HepG2 (cell line): Measurements from ENCODE around the gene ZFP36L2. TPM values are rescaled to one million over a fixed set of nuclear protein-coding genes. Genes with fewer than 3 reads are reported as not detected.
A peak's percentile ranks its signal among the peaks of the same experiment; 100 is the strongest.

ENCODE experiments used
- ADNP ChIP-seq: sonication (generic); formaldehyde crosslinking; IDR thresholded peaks from 2 replicates; pipeline ENCODE4 v1.4.0; 2020; ENCODE audit warnings: missing genetic modification reagents
- AFF4 ChIP-seq: sonication (generic); formaldehyde crosslinking; IDR thresholded peaks from 2 replicates; pipeline ENCODE4 v1.4.0; 2020; ENCODE audit warnings: missing genetic modification reagents
- E2F1 ChIP-seq: sonication (generic); formaldehyde crosslinking; IDR thresholded peaks from 2 replicates; pipeline ENCODE4 v1.5.0; 2020; ENCODE audit warnings: missing genetic modification reagents
- ELF4 ChIP-seq: sonication (generic); formaldehyde crosslinking; IDR thresholded peaks from 2 replicates; pipeline ENCODE4 v1.5.0; 2020; ENCODE audit warnings: missing genetic modification reagents, mild to moderate bottlenecking, moderate library complexity, borderline replicate concordance
- GATA4 ChIP-seq: sonication (generic); IDR thresholded peaks from 2 replicates; pipeline ENCODE4 v1.6.1; 2016; ENCODE audit warnings: antibody characterized with exemption, low read depth, borderline replicate concordance
- GMEB1 ChIP-seq: sonication (generic); formaldehyde crosslinking; IDR thresholded peaks from 2 replicates; pipeline ENCODE4 v1.5.1; 2020; ENCODE audit warnings: missing genetic modification reagents, mild to moderate bottlenecking, borderline replicate concordance
- HES4 ChIP-seq: sonication (generic); formaldehyde crosslinking; IDR thresholded peaks from 2 replicates; pipeline ENCODE4 v1.9.0; 2021; ENCODE audit warnings: mild to moderate bottlenecking, missing genetic modification reagents, borderline replicate concordance
- HNF4A ChIP-seq: sonication (generic); formaldehyde crosslinking; IDR thresholded peaks from 2 replicates; pipeline ENCODE4 v1.4.0; 2020; ENCODE audit warnings: missing genetic modification reagents
- KLF6 ChIP-seq: IDR thresholded peaks from 2 replicates; pipeline ENCODE4 v1.8.0; 2016; ENCODE audit warnings: missing biosample characterization, missing genetic modification reagents
- MATR3 ChIP-seq: sonication (generic); formaldehyde crosslinking; IDR thresholded peaks from 2 replicates; pipeline ENCODE4 v1.4.0; 2020; ENCODE audit warnings: missing genetic modification reagents
- MXD3 ChIP-seq: IDR thresholded peaks from 2 replicates; pipeline ENCODE4 v1.6.1; 2016; ENCODE audit warnings: mild to moderate bottlenecking, missing biosample characterization, missing genetic modification reagents
- PHF5A ChIP-seq: IDR thresholded peaks from one replicate; pipeline ENCODE4 v1.6.1; 2018; ENCODE audit warnings: low read depth, missing genetic modification reagents; ENCODE audit not compliant: unreplicated experiment
- PRMT3 ChIP-seq: sonication (generic); formaldehyde crosslinking; IDR thresholded peaks from 2 replicates; pipeline ENCODE4 v1.8.1; 2022; ENCODE audit warnings: low read depth, mild to moderate bottlenecking, moderate library complexity, missing genetic modification reagents, borderline replicate concordance
- RBAK ChIP-seq: sonication (generic); formaldehyde crosslinking; IDR thresholded peaks from 2 replicates; pipeline ENCODE4 v1.5.1; 2020; ENCODE audit warnings: mild to moderate bottlenecking, missing genetic modification reagents
- TAF15 ChIP-seq: fragments of 200-400 bp; formaldehyde crosslinking; IDR thresholded peaks from one replicate; pipeline ENCODE4 v1.6.1; 2018; ENCODE audit warnings: mild to moderate bottlenecking, low read depth, low read length; ENCODE audit not compliant: poor library complexity, severe bottlenecking
- TFAP4 ChIP-seq: sonication (generic); IDR thresholded peaks from 2 replicates; pipeline ENCODE4 v1.6.1; 2016; ENCODE audit warnings: low read depth, borderline replicate concordance
- TOPORS ChIP-seq: sonication (generic); formaldehyde crosslinking; IDR thresholded peaks from 2 replicates; pipeline ENCODE4 v1.8.0; 2023; ENCODE audit warnings: mild to moderate bottlenecking, missing genetic modification reagents
- ZBTB38 ChIP-seq: sonication (generic); formaldehyde crosslinking; IDR thresholded peaks from 2 replicates; pipeline ENCODE4 v1.5.1; 2020; ENCODE audit warnings: mild to moderate bottlenecking, missing genetic modification reagents
- ZFAT ChIP-seq: sonication (generic); formaldehyde crosslinking; conservative IDR thresholded peaks from 2 replicates; pipeline ENCODE4 v1.8.1; 2023; ENCODE audit warnings: missing genetic modification reagents, inconsistent platforms
- ZNF326 ChIP-seq: sonication (generic); formaldehyde crosslinking; IDR thresholded peaks from 2 replicates; pipeline ENCODE4 v1.4.0; 2020; ENCODE audit warnings: missing genetic modification reagents, borderline replicate concordance
- ZNF496 ChIP-seq: sonication (generic); formaldehyde crosslinking; IDR thresholded peaks from 2 replicates; pipeline ENCODE4 v1.8.1; 2023; ENCODE audit warnings: mild to moderate bottlenecking, moderate library complexity, missing genetic modification reagents; ENCODE audit not compliant: insufficient replicate concordance
- ZNF546 ChIP-seq: sonication (generic); formaldehyde crosslinking; conservative IDR thresholded peaks from 2 replicates; pipeline ENCODE4 v1.8.1; 2023; ENCODE audit warnings: mild to moderate bottlenecking, missing genetic modification reagents
- polyA plus RNA-seq, 8 experiments: library from polyadenylated mRNA; depleted of rRNA in 3 of 8; stranded (reverse) in 7 of 8; unstranded in 1 of 8; fragments of >200 nt; fragmentation: Illumina TruSeq in 4 of 8; extraction: Trizol in 4 of 8; gene quantifications; 2 replicates each; pipeline versions ENCODE4 v1.2.1 to v1.2.3, GENCODE V29; 2011 to 2016; ENCODE audit warnings: low read depth in 4 of 8, missing spikeins in 1 of 8, mixed read lengths in 1 of 8; ENCODE audit not compliant: insufficient read depth in 1 of 8
- total RNA-seq, 5 experiments: library from RNA; depleted of rRNA; stranded (reverse); fragments of >200 nt; fragmentation: Illumina TruSeq; extraction: Trizol; gene quantifications; 2 replicates each; pipeline ENCODE4 v1.2.3, GENCODE V29; 2016; ENCODE audit warnings: low read depth in 1 of 5

The ZFP36L2 gene
- total and polyA plus RNA-seq, 2 of the 13 experiments (the other 11 are each of a cell fraction or from before 2014, with no cell fraction given), result 11.2 to 21.8 TPM

GRCh38 chr2:43224131-43224570, 2.3 kb downstream of the ZFP36L2 start (continued):
- TF ChIP-seq AFF4 (CRISPR knock-in tag), result peak; percentile 94; the same call in 1 of the 2 replicates
- TF ChIP-seq RBAK (CRISPR knock-in tag), result no peak
- no peak for TF ChIP-seq E2F1 (CRISPR knock-in tag)
- TF ChIP-seq PRMT3 (CRISPR knock-in tag), result no peak; the same call in 1 of the 2 replicates
- no peak for TF ChIP-seq ZNF546 (CRISPR knock-in tag)
- no peak; the same call in 1 of the 2 replicates for TF ChIP-seq ZBTB38
- TF ChIP-seq MATR3 (CRISPR knock-in tag), result no peak
- no peak for TF ChIP-seq MXD3 (CRISPR knock-in tag)
- TF ChIP-seq ADNP (CRISPR knock-in tag), result no peak
- TF ChIP-seq TOPORS, result no peak
- peak; percentile 28; the same call in 1 of the 2 replicates for TF ChIP-seq HNF4A (CRISPR knock-in tag)
- 0 out of 2 replicates have a peak, but pooled peaks have one; percentile 69 for TF ChIP-seq HES4 (CRISPR knock-in tag)
- TF ChIP-seq KLF6 (CRISPR knock-in tag), result 0 out of 2 replicates have a peak, but pooled peaks have one; percentile 35
- no peak; the same call in 1 of the 2 replicates for TF ChIP-seq GMEB1
- TF ChIP-seq PHF5A (CRISPR knock-in tag), result no peak
- no peak for TF ChIP-seq ZNF496
- TF ChIP-seq TFAP4, result peak; percentile 25; the same call in 1 of the 2 replicates
- no peak for TF ChIP-seq ZFAT (CRISPR knock-in tag)
- no peak for TF ChIP-seq ELF4 (CRISPR knock-in tag)
- TF ChIP-seq GATA4, result 0 out of 2 replicates have a peak, but pooled peaks have one; percentile 8
- TF ChIP-seq TAF15, result no peak
- no peak for TF ChIP-seq ZNF326 (CRISPR knock-in tag)
